ENCODE measurements around the gene CDC6.

CDC6 gene

DNA sequence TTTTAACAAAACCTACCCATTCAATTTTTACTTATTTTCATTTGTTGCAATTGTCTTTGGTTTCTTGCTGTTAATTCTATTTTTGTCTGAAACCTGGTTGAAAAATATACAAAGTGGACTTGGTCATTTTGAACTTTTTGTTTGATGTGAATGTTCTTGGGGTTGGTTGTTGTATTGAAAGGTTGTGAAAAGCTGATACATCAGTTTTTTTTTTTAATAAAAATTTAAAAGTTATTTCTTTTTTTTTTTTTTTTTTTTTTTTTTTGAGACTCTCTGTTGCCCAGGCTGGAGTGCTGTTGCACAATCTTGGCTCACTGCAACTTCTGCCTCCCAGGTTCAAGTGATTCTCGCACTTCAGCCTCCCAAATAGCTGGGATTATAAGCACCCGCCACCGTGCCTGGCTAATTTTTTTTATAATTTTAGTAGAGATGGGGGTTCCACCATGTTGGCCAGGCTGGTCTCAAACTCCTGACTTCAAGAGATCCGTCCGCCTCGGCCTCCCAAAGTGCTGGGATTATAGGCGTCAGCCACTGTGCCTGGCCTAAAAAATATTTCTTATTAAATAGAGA, 39.7 kb upstream of the CDC6 start:
- TF ChIP-seq CEBPB (IDR thresholded peaks at IDR 0.05) (peak; percentile 6; the same call in 1 of the 2 replicates), CREB1 (IDR thresholded peaks at IDR 0.05; ENCODE audit: low read depth) (no peak)

DNA sequence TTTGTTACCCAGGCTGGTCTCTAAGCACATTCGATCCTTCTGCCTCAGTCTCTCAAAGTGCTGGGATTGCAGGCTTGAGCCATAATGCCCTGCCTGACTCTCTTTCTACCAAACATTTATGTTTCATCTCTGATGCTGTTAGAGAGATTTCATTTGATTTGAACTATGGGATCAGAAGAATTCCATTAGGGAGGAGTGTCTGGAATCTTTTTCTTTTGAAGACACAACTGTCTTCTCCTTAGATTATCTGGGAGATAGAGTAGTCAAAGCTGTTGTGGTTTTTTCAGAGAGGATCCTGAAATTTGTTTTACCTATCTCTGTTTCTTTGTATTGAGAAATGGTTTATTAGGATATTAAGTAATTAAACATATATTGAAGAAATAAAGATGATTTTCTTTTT, 39.2 kb upstream of the CDC6 start:
- TF ChIP-seq FOXM1 (IDR thresholded peaks at IDR 0.05; ENCODE audit: borderline replicate concordance, low read depth) (no peak), EGR1 (IDR thresholded peaks at IDR 0.05) (no peak), TEAD4 (IDR thresholded peaks at IDR 0.05) (no peak), RAD21 (IDR thresholded peaks at IDR 0.05; ENCODE audit: low read depth) (no peak), CEBPB (IDR thresholded peaks at IDR 0.05) (no peak), MAX (IDR thresholded peaks at IDR 0.05) (no peak), TCF12 (IDR thresholded peaks at IDR 0.05; ENCODE audit: low read depth) (no peak), YY1 (IDR thresholded peaks at IDR 0.05; ENCODE audit: low read depth) (no peak)

DNA sequence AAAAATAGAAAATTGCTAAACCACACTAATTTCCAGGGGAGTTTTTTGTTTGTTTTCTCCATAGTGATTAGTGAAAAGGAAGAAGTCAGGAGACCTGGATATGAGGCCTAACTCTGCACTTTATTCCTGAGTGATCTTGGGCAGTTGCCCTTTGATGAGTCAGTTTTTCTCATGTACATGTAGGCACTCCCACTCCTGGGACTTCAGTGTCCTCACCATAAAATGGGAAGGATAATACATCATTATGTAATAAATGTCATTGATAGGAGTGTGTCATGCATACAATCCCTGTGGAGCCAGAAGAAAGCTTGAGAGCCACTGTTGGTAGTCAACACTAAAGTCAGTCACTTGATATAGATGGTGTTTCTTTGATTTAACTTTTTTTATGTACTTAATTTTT, 36.1 kb upstream of the CDC6 start:
- TF ChIP-seq TCF12 (IDR thresholded peaks at IDR 0.05; ENCODE audit: low read depth) (no peak), CEBPB (IDR thresholded peaks at IDR 0.05) (no peak), TEAD4 (IDR thresholded peaks at IDR 0.05) (no peak), NFIC (IDR thresholded peaks at IDR 0.05) (peak; percentile 26; the same call in 1 of the 2 replicates), CREB1 (IDR thresholded peaks at IDR 0.05; ENCODE audit: low read depth) (no peak), USF1 (IDR thresholded peaks at IDR 0.05) (no peak)

GRCh38 chr17:40253565-40253964, 34.1 kb upstream of the CDC6 start:
- no peak for TF ChIP-seq TEAD4 (IDR thresholded peaks at IDR 0.05)
- no peak for TF ChIP-seq CREB1 (IDR thresholded peaks at IDR 0.05; ENCODE audit: low read depth)
- TF ChIP-seq TCF12 (IDR thresholded peaks at IDR 0.05; ENCODE audit: low read depth) = no peak
- no peak for TF ChIP-seq RAD21 (IDR thresholded peaks at IDR 0.05; ENCODE audit: low read depth)
- TF ChIP-seq USF1 (IDR thresholded peaks at IDR 0.05) = no peak
- no peak for TF ChIP-seq CEBPB (IDR thresholded peaks at IDR 0.05)
- TF ChIP-seq REST (IDR thresholded peaks at IDR 0.05; ENCODE audit: low read depth) = no peak
- TF ChIP-seq FOXM1 (IDR thresholded peaks at IDR 0.05; ENCODE audit: borderline replicate concordance, low read depth) = no peak
- no peak for TF ChIP-seq YY1 (IDR thresholded peaks at IDR 0.05; ENCODE audit: low read depth)

GRCh38 chr17:40259505-40259904, 28.2 kb upstream of the CDC6 start:
- TF ChIP-seq TCF12 (IDR thresholded peaks at IDR 0.05; ENCODE audit: low read depth) (no peak), CEBPB (IDR thresholded peaks at IDR 0.05) (no peak), TAF1 (IDR thresholded peaks at IDR 0.05; ENCODE audit: low read depth) (no peak), TEAD4 (IDR thresholded peaks at IDR 0.05) (no peak), NFIC (IDR thresholded peaks at IDR 0.05) (no peak), USF1 (IDR thresholded peaks at IDR 0.05) (no peak), REST (IDR thresholded peaks at IDR 0.05; ENCODE audit: low read depth) (no peak), EGR1 (IDR thresholded peaks at IDR 0.05) (no peak), YY1 (IDR thresholded peaks at IDR 0.05; ENCODE audit: low read depth) (no peak), EP300 (IDR thresholded peaks at IDR 0.05; ENCODE audit: borderline replicate concordance) (no peak), CREB1 (IDR thresholded peaks at IDR 0.05; ENCODE audit: low read depth) (no peak), RAD21 (IDR thresholded peaks at IDR 0.05; ENCODE audit: low read depth) (no peak), MAX (IDR thresholded peaks at IDR 0.05) (no peak)

DNA sequence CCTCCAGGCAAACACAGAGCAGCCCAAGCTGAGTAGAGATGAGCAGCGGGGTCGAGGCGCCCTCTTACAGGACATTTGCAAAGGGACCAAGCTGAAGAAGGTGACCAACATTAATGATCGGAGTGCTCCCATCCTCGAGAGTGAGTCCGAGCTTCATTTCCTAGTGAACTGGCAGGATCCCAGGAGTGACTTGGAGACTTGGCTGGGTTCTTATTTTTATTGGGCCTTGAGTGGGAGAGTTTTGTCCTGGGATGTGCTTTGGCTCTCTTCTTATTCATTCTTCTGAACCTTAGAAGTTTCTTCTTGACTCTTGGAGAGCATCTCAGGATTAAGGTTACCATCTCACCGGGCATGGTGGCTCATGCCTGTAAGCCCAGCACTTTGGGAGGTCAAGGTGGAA, 27.2 kb upstream of the CDC6 start:
- TF ChIP-seq MAX (IDR thresholded peaks at IDR 0.05) = no peak
- no peak for TF ChIP-seq NFIC (IDR thresholded peaks at IDR 0.05)
- no peak for TF ChIP-seq YY1 (IDR thresholded peaks at IDR 0.05; ENCODE audit: low read depth)
- TF ChIP-seq CREB1 (IDR thresholded peaks at IDR 0.05; ENCODE audit: low read depth) = no peak
- TF ChIP-seq ZBTB7A (IDR thresholded peaks at IDR 0.05; ENCODE audit: low read depth) = no peak
- TF ChIP-seq TEAD4 (IDR thresholded peaks at IDR 0.05) = no peak
- TF ChIP-seq RAD21 (IDR thresholded peaks at IDR 0.05; ENCODE audit: low read depth) = no peak
- no peak for TF ChIP-seq REST (IDR thresholded peaks at IDR 0.05; ENCODE audit: low read depth)
- TF ChIP-seq USF1 (IDR thresholded peaks at IDR 0.05) = no peak
- TF ChIP-seq EP300 (IDR thresholded peaks at IDR 0.05; ENCODE audit: borderline replicate concordance) = no peak
- TF ChIP-seq EGR1 (IDR thresholded peaks at IDR 0.05) = no peak
- TF ChIP-seq CEBPB (IDR thresholded peaks at IDR 0.05) = no peak
- TF ChIP-seq TAF1 (IDR thresholded peaks at IDR 0.05; ENCODE audit: low read depth) = no peak
- no peak for TF ChIP-seq TCF12 (IDR thresholded peaks at IDR 0.05; ENCODE audit: low read depth)
- no peak for TF ChIP-seq FOXM1 (IDR thresholded peaks at IDR 0.05; ENCODE audit: borderline replicate concordance, low read depth)
